IMR-90 (cell line): ENCODE data around the gene ABTB2. TPM values are rescaled to one million over a fixed set of nuclear protein-coding genes. Genes with fewer than 3 reads are reported as not detected.

Experiments
- ATAC-seq: fragments of 200-7000 bp; cut with Tn5 transposase; 2 replicates; pipeline ENCODE4 v1.9.1; 2020; ENCODE audit warnings: low read depth, mild to moderate bottlenecking, moderate library complexity
- BruUV-seq: library from RNA; stranded (reverse); fragments of 400-500 nt; replicated peaks from 2 replicates; lab custom pipeline; 2021; lab: Mats Ljungman, UMichigan
- CTCF ChIA-PET: fragments of 300-600 bp; formaldehyde crosslinking; extraction: SDS; loops from one replicate; lab custom pipeline; 2021; ENCODE audit warnings: antibody characterized with exemption; lab: Yijun Ruan, JAX
- POLR2A ChIA-PET: fragments of 300-600 bp; sonication (Branson Sonifier 250); formaldehyde crosslinking; loops from one replicate; lab custom pipeline; 2022; ENCODE audit warnings: antibody characterized with exemption; ENCODE audit not compliant: unreplicated experiment; lab: Charles Lee
- DNase-seq: peaks from one replicate; pipeline ENCODE4 v3.0.0; 2013
- H2AFZ ChIP-seq: replicated peaks from 2 replicates; pipeline ENCODE3; 2013; ENCODE audit warnings: low read length, mild to moderate bottlenecking; ENCODE audit not compliant: poor library complexity
- H2AK5ac ChIP-seq: 2 replicates; pipeline ENCODE4 v1.6.1; 2013; ENCODE audit warnings: low read depth, low read length, inconsistent platforms
- H2AK9ac ChIP-seq: replicated peaks from 2 replicates; pipeline ENCODE3; 2013; ENCODE audit warnings: mild to moderate bottlenecking, low read depth, low read length, moderate library complexity; ENCODE audit not compliant: poor library complexity
- H2BK120ac ChIP-seq: 2 replicates; pipeline ENCODE4 v1.6.1; 2013; ENCODE audit warnings: low read depth, low read length, inconsistent platforms
- H2BK15ac ChIP-seq: 3 replicates; pipeline ENCODE4 v1.6.1; 2013; ENCODE audit warnings: low read depth, low read length, inconsistent platforms
- H2BK20ac ChIP-seq: 2 replicates; pipeline ENCODE4 v1.6.1; 2013; ENCODE audit warnings: low read depth, mild to moderate bottlenecking, inconsistent platforms, low read length, moderate library complexity
- H2BK5ac ChIP-seq: 2 replicates; pipeline ENCODE4 v1.6.1; 2013; ENCODE audit warnings: mild to moderate bottlenecking, low read depth, low read length, inconsistent platforms; ENCODE audit not compliant: poor library complexity, severe bottlenecking
- H3K14ac ChIP-seq: replicated peaks from 2 replicates; pipeline ENCODE4 v1.6.1; 2013; ENCODE audit warnings: low read depth, low read length, inconsistent platforms
- H3K18ac ChIP-seq: 2 replicates; pipeline ENCODE4 v1.6.1; 2013; ENCODE audit warnings: low read depth, low read length, control low read depth
- H3K23ac ChIP-seq: 2 replicates; pipeline ENCODE4 v1.6.1; 2013; ENCODE audit warnings: low read depth, low read length, inconsistent platforms
- H3K27ac ChIP-seq: 2 replicates; pipeline ENCODE4 v1.5.1; 2013; ENCODE audit warnings: mild to moderate bottlenecking, control low read depth, low read length; ENCODE audit not compliant: insufficient read depth
- H3K27me3 ChIP-seq: 2 replicates; pipeline ENCODE4 v1.6.1; 2013; ENCODE audit warnings: low read length; ENCODE audit not compliant: control insufficient read depth, insufficient read depth
- H3K36me3 ChIP-seq: 2 replicates; pipeline ENCODE4 v1.6.1; 2013; ENCODE audit warnings: low read length, mixed read lengths; ENCODE audit not compliant: control insufficient read depth, insufficient read depth
- H3K4ac ChIP-seq: 2 replicates; pipeline ENCODE4 v1.6.1; 2013; ENCODE audit warnings: low read depth, low read length, inconsistent platforms
- H3K4me1 ChIP-seq: 2 replicates; pipeline ENCODE4 v1.6.1; 2013; ENCODE audit warnings: low read length, mixed read lengths; ENCODE audit not compliant: control insufficient read depth, insufficient read depth
- H3K4me2 ChIP-seq: 2 replicates; pipeline ENCODE4 v1.6.1; 2013; ENCODE audit warnings: low read depth, mild to moderate bottlenecking, control low read depth, low read length, moderate library complexity
- H3K4me3 ChIP-seq: 2 replicates; pipeline ENCODE4 v1.5.1; 2013; ENCODE audit warnings: low read depth, mild to moderate bottlenecking, control low read depth, low read length, moderate library complexity; ENCODE audit not compliant: insufficient read depth
- H3K56ac ChIP-seq: 2 replicates; pipeline ENCODE4 v1.6.1; 2013; ENCODE audit warnings: low read length, inconsistent platforms; ENCODE audit not compliant: insufficient read depth; ENCODE audit errors: extremely low read depth
- H3K79me1 ChIP-seq, 2 experiments: 2 replicates each; pipeline ENCODE4 v1.6.1; 2013; ENCODE audit warnings: low read length in 2 of 2, inconsistent platforms in 1 of 2, low read depth in 1 of 2
- H3K9ac ChIP-seq: 2 replicates; pipeline ENCODE4 v1.6.1; 2013; ENCODE audit warnings: low read depth, low read length, control low read depth
- H3K9me1 ChIP-seq: 2 replicates; pipeline ENCODE4 v1.6.1; 2013; ENCODE audit warnings: low read length, inconsistent platforms; ENCODE audit not compliant: insufficient read depth
- H3K9me3 ChIP-seq: 2 replicates; pipeline ENCODE4 v1.6.1; 2013; ENCODE audit warnings: low read length; ENCODE audit not compliant: control insufficient read depth, insufficient read depth
- H4K20me1 ChIP-seq: 2 replicates; pipeline ENCODE4 v1.6.1; 2013; ENCODE audit warnings: low read length, inconsistent platforms; ENCODE audit not compliant: insufficient read depth
- H4K5ac ChIP-seq: 2 replicates; pipeline ENCODE4 v1.6.1; 2013; ENCODE audit warnings: mild to moderate bottlenecking, low read depth, low read length, control low read depth
- H4K8ac ChIP-seq, 2 experiments: 2 replicates each; pipeline ENCODE4 v1.6.1; 2013; ENCODE audit warnings: low read depth in 2 of 2, low read length in 2 of 2, control low read depth in 1 of 2, inconsistent platforms in 1 of 2
- H4K91ac ChIP-seq: 2 replicates; pipeline ENCODE4 v1.6.1; 2013; ENCODE audit warnings: low read depth, low read length, inconsistent platforms; ENCODE audit not compliant: insufficient read depth
- BHLHE40 ChIP-seq: fragments of 150-350 bp; IDR thresholded peaks from 2 replicates; pipeline ENCODE4 v1.6.1; 2016; ENCODE audit warnings: mild to moderate bottlenecking, low read depth, low read length
- FOS ChIP-seq: fragments of 150-350 bp; IDR thresholded peaks from 2 replicates; pipeline ENCODE4 v1.6.1; 2016; ENCODE audit warnings: low read depth, low read length
- MAZ ChIP-seq: IDR thresholded peaks from 2 replicates; pipeline ENCODE4 v1.6.1; 2012; ENCODE audit warnings: low read depth, mild to moderate bottlenecking, low read length, improper control_type of control experiment, moderate library complexity, borderline replicate concordance
- NFE2L2 ChIP-seq: fragments of 150-350 bp; IDR thresholded peaks from 2 replicates; pipeline ENCODE4 v1.6.1; 2016; ENCODE audit warnings: low read depth, mild to moderate bottlenecking, low read length
- RCOR1 ChIP-seq: IDR thresholded peaks from 2 replicates; pipeline ENCODE4 v1.6.1; 2012; ENCODE audit warnings: mild to moderate bottlenecking, low read length, improper control_type of control experiment; ENCODE audit not compliant: insufficient replicate concordance
- RFX5 ChIP-seq: IDR thresholded peaks from 2 replicates; pipeline ENCODE4 v1.8.0; 2012; ENCODE audit warnings: low read depth, mild to moderate bottlenecking, low read length, moderate library complexity
- USF2 ChIP-seq: fragments of 150-350 bp; IDR thresholded peaks from 2 replicates; pipeline ENCODE4 v1.6.1; 2017; ENCODE audit warnings: mild to moderate bottlenecking, antibody characterized with exemption, low read length, low read depth
- WGBS, 2 experiments: methylation state at CpG; one replicate each; pipeline versions ENCODE4 v1.1.5 to v1.1.7; 2013; ENCODE audit warnings: missing lambda C conversion rate in 2 of 2; ENCODE audit not compliant: insufficient read length in 1 of 2; ENCODE audit errors: extremely low coverage in 2 of 2; 5-methylcytosine and 5-hydroxymethylcytosine counted together
- dilution Hi-C: fragments of 300-500 bp; cut with HindIII; formaldehyde crosslinking; loops from one replicate; pipeline ENCODE4 v1.14.3; 2018; ENCODE audit warnings: low sequenced_read_pairs; ENCODE audit not compliant: unreplicated experiment
- in situ Hi-C: fragments of 300-500 bp; cut with MboI; formaldehyde crosslinking; loops from 3 replicates; pipeline ENCODE4 v1.14.3; 2019; ENCODE audit warnings: low sequenced_read_pairs, inconsistent platforms, mixed read lengths
- intact Hi-C: fragments of 100-400 bp; cut with micrococcal nuclease; formaldehyde crosslinking; loops from 2 replicates; pipeline ENCODE4 v1.10.0; 2022
- polyA plus RNA-seq, 3 experiments: library from polyadenylated mRNA; depleted of rRNA; stranded (reverse); fragments of >200 nt; gene quantifications; 2 replicates each; pipeline ENCODE4 v1.2.3, GENCODE V29; 2012; ENCODE audit warnings: low replicate concordance in 1 of 3
- total RNA-seq: library from RNA; depleted of rRNA; stranded (reverse); fragments of >200 nt; gene quantifications from 2 replicates; pipeline ENCODE4 v1.2.3, GENCODE V29; 2012

Gene ABTB2
- total and polyA plus RNA-seq, 2 of the 4 experiments (the other 2 are of a cell fraction): 0.18 to 2.0 TPM

DNA sequence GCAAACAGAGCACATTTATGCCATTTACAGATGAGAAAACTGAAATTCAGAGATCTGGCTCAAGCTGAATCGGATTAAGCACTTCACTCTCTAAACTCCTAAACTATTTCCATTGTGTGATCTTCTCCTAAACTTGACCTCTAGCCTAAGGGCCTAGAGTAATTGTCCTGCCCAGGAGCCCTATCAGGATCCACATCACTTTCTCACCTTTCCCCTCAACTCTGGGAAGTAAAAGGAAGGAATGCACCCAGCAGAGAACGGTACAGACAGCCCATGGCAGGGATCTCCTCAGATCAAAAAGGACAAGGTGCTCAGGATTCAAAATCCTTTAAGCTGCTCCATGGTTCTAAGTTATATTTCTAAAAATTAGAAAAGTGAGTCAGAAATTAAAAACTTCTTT is 102.7 kb downstream of the ABTB2 start:
- Histone ChIP-seq H3K9ac (no peak overlapping the region), H3K9me1 (peaks cover 6% of the 10 kb centered on the region; the same call in 1 of the 2 replicates), H3K4me1 (peaks cover 5% of the 10 kb centered on the region; the same call in 1 of the 2 replicates), H3K27ac (no peak overlapping the region), H4K91ac (no peak overlapping the region), H3K4me3 (no peak overlapping the region), H2AK9ac (no peak overlapping the region), H3K56ac (no peak overlapping the region), H2BK120ac (no peak overlapping the region), H2AK5ac (no peak overlapping the region), H3K27me3 (peaks cover 15% of the 10 kb centered on the region), H4K8ac (no peak overlapping the region), H2BK15ac (no peak overlapping the region), H4K20me1 (no peaks in the 10 kb centered on the region), H3K14ac (no peak overlapping the region), H3K23ac (no peak overlapping the region), H2BK20ac (no peak overlapping the region), H3K18ac (no peak overlapping the region), H3K36me3 (no peaks in the 10 kb centered on the region), H3K4ac (no peak overlapping the region), H4K5ac (no peak overlapping the region), H2AFZ (no peak overlapping the region), H3K4me2 (no peak overlapping the region), H3K79me1 (no peaks in the 10 kb centered on the region), H2BK5ac (no peak overlapping the region), H3K9me3 (no peaks in the 10 kb centered on the region)
- POLR2A ChIA-PET: no interaction called here
- intact Hi-C loops (no loop called here), in situ Hi-C loops (no loop called here), dilution Hi-C loops (no loop called here)
- DNase-seq: no peak
- CTCF ChIA-PET: no interaction called here
- no peak for ATAC-seq
- TF ChIP-seq FOS (no peak), BHLHE40 (no peak), RCOR1 (no peak), USF2 (no peak), NFE2L2 (no peak), MAZ (no peak), RFX5 (no peak)
- WGBS, 2 experiments: 100% methylated on average over 1 of the region's 2 CpGs; no CpG with 5 or more reads in 1 of the 2 experiments
- BruUV-seq: no TSS peak
